GM23338 (cell line): ENCODE measurements around the gene TMEM244. TPM values are rescaled to one million over a fixed set of nuclear protein-coding genes. Genes with fewer than 3 reads are reported as not detected.

Experiments used
- ATAC-seq: fragments of 200-7000 bp; cut with Tn5 transposase; 3 replicates; pipeline ENCODE4 v1.9.1; 2020
- DNase-seq: peaks from one replicate; pipeline ENCODE4 v3.0.0-alpha.2; 2015; ENCODE audit warnings: low spot score
- H2AFZ ChIP-seq: fragments of 200-600 bp; sonication (generic); 2 replicates; pipeline ENCODE4 v1.8.0; 2016; ENCODE audit warnings: antibody characterized with exemption, mild to moderate bottlenecking, moderate library complexity
- H3F3A ChIP-seq: fragments of 200-600 bp; sonication (generic); replicated peaks from 2 replicates; pipeline ENCODE4 v1.8.0; 2017; ENCODE audit warnings: antibody characterized with exemption, mixed run types, low read depth
- H3K27ac ChIP-seq: fragments of 200-600 bp; sonication (generic); 2 replicates; pipeline ENCODE4 v1.6.1; 2016; ENCODE audit warnings: low read depth
- H3K27me3 ChIP-seq: fragments of 200-600 bp; sonication (generic); 2 replicates; pipeline ENCODE4 v1.8.0; 2016; ENCODE audit warnings: mild to moderate bottlenecking, mixed run types, moderate library complexity; ENCODE audit not compliant: insufficient read depth
- H3K36me3 ChIP-seq: fragments of 200-600 bp; sonication (generic); 2 replicates; pipeline ENCODE4 v1.8.0; 2016; ENCODE audit warnings: mild to moderate bottlenecking; ENCODE audit not compliant: insufficient read depth
- H3K4me1 ChIP-seq: fragments of 200-600 bp; sonication (generic); 2 replicates; pipeline ENCODE4 v1.8.0; 2016; ENCODE audit warnings: mild to moderate bottlenecking, moderate library complexity; ENCODE audit not compliant: insufficient read depth
- H3K4me2 ChIP-seq: fragments of 200-600 bp; sonication (generic); 2 replicates; pipeline ENCODE4 v1.7.1; 2017; ENCODE audit warnings: mixed run types
- H3K4me3 ChIP-seq: fragments of 200-600 bp; sonication (generic); 2 replicates; pipeline ENCODE4 v1.6.1; 2016; ENCODE audit warnings: mixed run types
- H3K79me2 ChIP-seq: fragments of 200-600 bp; sonication (generic); replicated peaks from 2 replicates; pipeline ENCODE4 v1.8.0; 2017; ENCODE audit warnings: mild to moderate bottlenecking; ENCODE audit not compliant: insufficient read depth
- H3K9me2 ChIP-seq: fragments of 200-600 bp; sonication (generic); 2 replicates; pipeline ENCODE4 v1.8.0; 2017; ENCODE audit not compliant: insufficient read depth
- H4K20me1 ChIP-seq: fragments of 200-600 bp; sonication (generic); replicated peaks from 2 replicates; pipeline ENCODE4 v1.8.0; 2017; ENCODE audit warnings: mild to moderate bottlenecking; ENCODE audit not compliant: insufficient read depth
- H3K27ac Mint-ChIP-seq: 2 replicates; pipeline ENCODE4 v1.8.0; 2020; ENCODE audit warnings: inconsistent platforms, mild to moderate bottlenecking, moderate library complexity, mixed read lengths
- H3K27me3 Mint-ChIP-seq: 3 replicates; pipeline ENCODE4 v1.8.0; 2022; ENCODE audit warnings: low read depth, mild to moderate bottlenecking, moderate library complexity, mixed read lengths, inconsistent platforms; ENCODE audit not compliant: insufficient read depth, poor library complexity
- H3K36me3 Mint-ChIP-seq: 3 replicates; pipeline ENCODE4 v1.8.0; 2021; ENCODE audit warnings: low read depth, mild to moderate bottlenecking, inconsistent platforms, moderate library complexity, mixed read lengths
- H3K4me1 Mint-ChIP-seq: 3 replicates; pipeline ENCODE4 v1.8.0; 2020; ENCODE audit warnings: mild to moderate bottlenecking, inconsistent platforms, mixed read lengths
- H3K4me3 Mint-ChIP-seq: 3 replicates; pipeline ENCODE4 v1.8.0; 2021; ENCODE audit warnings: moderate library complexity, mild to moderate bottlenecking, inconsistent platforms, mixed read lengths
- H3K9me3 Mint-ChIP-seq: 3 replicates; pipeline ENCODE4 v1.8.0; 2020; ENCODE audit warnings: moderate library complexity, mild to moderate bottlenecking, inconsistent platforms, mixed read lengths
- EZH2 ChIP-seq: fragments of 200-600 bp; sonication (generic); IDR thresholded peaks from one replicate; pipeline ENCODE4 v1.8.0; 2017; ENCODE audit warnings: antibody characterized with exemption, mild to moderate bottlenecking, low read depth; ENCODE audit not compliant: unreplicated experiment
- EZH2phosphoT487 ChIP-seq: fragments of 200-600 bp; sonication (generic); IDR thresholded peaks from one replicate; pipeline ENCODE4 v1.8.1; 2018; ENCODE audit warnings: antibody characterized with exemption; ENCODE audit not compliant: unreplicated experiment
- JUNB ChIP-seq: IDR thresholded peaks from one replicate; pipeline ENCODE4 v1.6.1; 2016; ENCODE audit warnings: antibody characterized with exemption; ENCODE audit not compliant: unreplicated experiment
- NANOG ChIP-seq: IDR thresholded peaks from 2 replicates; pipeline ENCODE4 v1.6.1; 2016; ENCODE audit warnings: antibody characterized with exemption, borderline replicate concordance
- POLR2AphosphoS5 ChIP-seq: IDR thresholded peaks from 2 replicates; pipeline ENCODE4 v1.6.1; 2016; ENCODE audit warnings: antibody characterized with exemption, low read depth
- STAT1 ChIP-seq: IDR thresholded peaks from one replicate; pipeline ENCODE4 v1.6.1; 2016; ENCODE audit warnings: antibody characterized with exemption; ENCODE audit not compliant: unreplicated experiment
- ZNF114 ChIP-seq: fragments of 250-450 bp; sonication (Bioruptor Pico); IDR thresholded peaks from 2 replicates; pipeline ENCODE4 v1.5.0; 2020; ENCODE audit warnings: mild to moderate bottlenecking, moderate library complexity
- ZNF331 ChIP-seq: fragments of 250-450 bp; sonication (Bioruptor Pico); IDR thresholded peaks from 2 replicates; pipeline ENCODE4 v1.5.0; 2020; ENCODE audit warnings: low read depth, mild to moderate bottlenecking, moderate library complexity
- polyA plus RNA-seq: library from polyadenylated mRNA; unstranded; fragments of >200 nt; fragmentation: Nextera tagmentation; extraction: Ambion mirVana; gene quantifications from 2 replicates; pipeline ENCODE4 v1.2.1, GENCODE V29; 2016
- total RNA-seq: library from RNA; depleted of rRNA; stranded (reverse); fragments of >200 nt; shearing (Covaris generic); gene quantifications from 2 replicates; pipeline ENCODE4 v1.2.3, GENCODE V29; 2014
- TF ChIP-seq, protein P1 (sequence below): IDR thresholded peaks from 2 replicates; pipeline ENCODE4 v1.6.1; 2016; ENCODE audit warnings: antibody characterized with exemption
- TF ChIP-seq, protein P2 (sequence below): IDR thresholded peaks from one replicate; pipeline ENCODE4 v1.6.1; 2018; ENCODE audit warnings: antibody characterized with exemption; ENCODE audit not compliant: unreplicated experiment

TMEM244 gene
- total and polyA plus RNA-seq, 2 experiments from 2014 or later: not detected

DNA sequence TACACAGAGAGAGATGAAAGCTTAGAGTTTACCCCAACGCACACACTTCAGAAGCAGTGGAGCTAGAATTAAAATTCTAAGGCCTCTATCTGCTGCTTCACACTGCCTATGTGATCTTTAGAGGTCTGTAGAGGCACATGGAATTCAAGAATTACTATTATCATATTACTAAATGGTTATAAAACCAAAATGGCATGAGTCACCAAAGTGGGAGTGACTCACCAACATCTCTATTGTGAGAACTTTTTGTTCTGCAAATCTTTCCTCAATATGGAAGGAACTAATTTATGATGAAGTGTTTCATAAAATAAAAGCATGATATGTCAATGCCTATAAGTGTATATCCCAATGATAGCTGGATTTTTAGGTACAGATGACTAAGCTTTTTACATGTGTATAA, 28.5 kb upstream of the TMEM244 start:
- TF ChIP-seq ZNF331 (CRISPR knock-in tag) (no peak), NANOG (no peak)
- H3K4me1 Mint-ChIP-seq: no peaks in the 10 kb centered on the region
- H3K9me2 ChIP-seq: peaks cover 8% of the 10 kb centered on the region; the same call in 1 of the 2 replicates
- no peaks in the 10 kb centered on the region for H3K79me2 ChIP-seq
- H3K4me3 ChIP-seq: no peak overlapping the region
- H3K9me3 Mint-ChIP-seq: no peaks in the 10 kb centered on the region
- H3K27me3 Mint-ChIP-seq: no peaks in the 10 kb centered on the region
- no peak for ATAC-seq
- no peaks in the 10 kb centered on the region for H3K27me3 ChIP-seq
- no peak overlapping the region for H3K4me3 Mint-ChIP-seq
- H2AFZ ChIP-seq: no peak overlapping the region
- H3K36me3 Mint-ChIP-seq: no peaks in the 10 kb centered on the region
- no peak overlapping the region for H3K4me2 ChIP-seq
- H3K36me3 ChIP-seq: no peaks in the 10 kb centered on the region
- H4K20me1 ChIP-seq: no peaks in the 10 kb centered on the region
- no peak overlapping the region for H3K27ac Mint-ChIP-seq
- H3K4me1 ChIP-seq: no peaks in the 10 kb centered on the region
- DNase-seq: no peak
- H3F3A ChIP-seq: no peaks in the 10 kb centered on the region
- H3K27ac ChIP-seq: no peak overlapping the region

DNA sequence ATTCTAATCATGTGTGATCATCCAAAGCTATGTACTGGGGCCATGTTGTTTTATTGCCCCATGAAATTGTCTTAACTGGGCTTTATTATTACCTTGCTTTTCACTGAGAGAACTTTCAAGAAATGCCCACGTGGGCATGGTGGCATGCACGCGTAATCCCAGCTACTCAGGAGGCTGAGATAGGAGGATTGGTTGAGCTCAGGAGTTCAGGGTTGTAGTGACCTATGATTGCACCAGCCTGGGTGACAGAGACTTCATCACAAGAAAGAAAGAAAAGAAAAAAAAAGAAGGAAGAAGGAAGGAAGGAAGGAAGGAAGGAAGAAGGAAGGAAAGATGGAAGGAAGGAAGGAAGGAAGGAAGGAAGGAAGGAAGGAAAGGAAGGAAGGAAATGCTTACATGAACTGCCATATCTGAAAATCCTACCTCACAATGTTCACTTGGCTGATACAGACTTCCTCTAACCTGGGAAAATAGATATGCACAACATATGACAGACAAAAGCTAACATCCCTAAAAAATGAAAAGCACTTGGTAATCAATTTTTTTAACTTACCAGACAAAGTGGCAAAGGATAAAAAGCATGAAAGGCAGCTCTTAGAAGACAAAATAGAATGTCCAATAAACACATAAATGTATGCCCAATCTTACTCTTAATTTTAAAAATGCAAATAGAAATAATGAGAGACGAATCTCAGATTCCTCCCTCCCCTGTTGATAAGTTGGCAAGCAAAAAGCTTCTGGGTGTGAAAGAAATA, 25.5 kb upstream of the TMEM244 start:
- no peak overlapping the region for H3K27ac ChIP-seq
- H3K79me2 ChIP-seq: no peaks in the 10 kb centered on the region
- no peaks in the 10 kb centered on the region for H3K36me3 Mint-ChIP-seq
- H3K4me1 Mint-ChIP-seq: no peaks in the 10 kb centered on the region
- no peaks in the 10 kb centered on the region for H4K20me1 ChIP-seq
- H2AFZ ChIP-seq: no peak overlapping the region
- H3K4me3 Mint-ChIP-seq: no peak overlapping the region
- H3F3A ChIP-seq: no peaks in the 10 kb centered on the region
- H3K4me1 ChIP-seq: no peaks in the 10 kb centered on the region
- H3K4me2 ChIP-seq: no peak overlapping the region
- no peak overlapping the region for H3K27ac Mint-ChIP-seq
- peaks cover 8% of the 10 kb centered on the region; the same call in 1 of the 2 replicates for H3K9me2 ChIP-seq
- H3K4me3 ChIP-seq: no peak overlapping the region
- peaks cover 3% of the 10 kb centered on the region for H3K27me3 Mint-ChIP-seq
- no peak for ATAC-seq
- TF ChIP-seq ZNF114 (no peak), EZH2phosphoT487 (no peak), NANOG (no peak)
- H3K36me3 ChIP-seq: no peaks in the 10 kb centered on the region
- no peak for DNase-seq
- H3K9me3 Mint-ChIP-seq: peaks cover 9% of the 10 kb centered on the region; the same call in 2 of the 3 replicates
- no peaks in the 10 kb centered on the region for H3K27me3 ChIP-seq

DNA sequence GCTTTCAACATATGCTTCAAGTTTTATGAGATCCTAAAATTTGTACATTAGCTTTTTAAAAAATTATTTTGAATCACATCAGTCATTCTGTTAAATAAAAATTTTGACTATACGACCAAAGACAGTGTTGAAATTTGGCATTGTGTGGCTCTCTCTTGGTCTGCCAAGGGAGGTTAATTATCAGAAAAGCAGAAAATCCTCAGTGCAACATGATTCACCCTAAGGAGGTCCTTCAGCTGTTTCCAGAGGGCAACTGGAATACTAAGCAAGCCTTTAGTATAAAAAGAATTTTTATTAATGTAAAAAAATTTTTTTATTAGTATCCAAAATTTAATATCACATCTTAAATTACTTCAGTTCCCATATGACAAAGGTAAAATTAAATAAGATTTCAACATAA, 23.1 kb upstream of the TMEM244 start:
- H4K20me1 ChIP-seq: no peaks in the 10 kb centered on the region
- TF ChIP-seq ZNF331 (CRISPR knock-in tag): no peak
- no peaks in the 10 kb centered on the region for H3K79me2 ChIP-seq
- H3K4me1 ChIP-seq: no peaks in the 10 kb centered on the region
- DNase-seq: no peak
- no peak overlapping the region for H3K4me3 ChIP-seq
- no peaks in the 10 kb centered on the region for H3K9me2 ChIP-seq
- Mint-ChIP-seq H3K4me1 (no peaks in the 10 kb centered on the region), H3K9me3 (peaks cover 18% of the 10 kb centered on the region), H3K27me3 (peaks cover 3% of the 10 kb centered on the region), H3K36me3 (peaks cover 3% of the 10 kb centered on the region; the same call in 1 of the 3 replicates), H3K27ac (no peak overlapping the region), H3K4me3 (no peak overlapping the region)
- no peak overlapping the region for H2AFZ ChIP-seq
- no peak overlapping the region for H3K4me2 ChIP-seq
- H3K27me3 ChIP-seq: no peaks in the 10 kb centered on the region
- no peak overlapping the region for H3K27ac ChIP-seq
- H3K36me3 ChIP-seq: no peaks in the 10 kb centered on the region
- no peak for ATAC-seq
- no peaks in the 10 kb centered on the region for H3F3A ChIP-seq

DNA sequence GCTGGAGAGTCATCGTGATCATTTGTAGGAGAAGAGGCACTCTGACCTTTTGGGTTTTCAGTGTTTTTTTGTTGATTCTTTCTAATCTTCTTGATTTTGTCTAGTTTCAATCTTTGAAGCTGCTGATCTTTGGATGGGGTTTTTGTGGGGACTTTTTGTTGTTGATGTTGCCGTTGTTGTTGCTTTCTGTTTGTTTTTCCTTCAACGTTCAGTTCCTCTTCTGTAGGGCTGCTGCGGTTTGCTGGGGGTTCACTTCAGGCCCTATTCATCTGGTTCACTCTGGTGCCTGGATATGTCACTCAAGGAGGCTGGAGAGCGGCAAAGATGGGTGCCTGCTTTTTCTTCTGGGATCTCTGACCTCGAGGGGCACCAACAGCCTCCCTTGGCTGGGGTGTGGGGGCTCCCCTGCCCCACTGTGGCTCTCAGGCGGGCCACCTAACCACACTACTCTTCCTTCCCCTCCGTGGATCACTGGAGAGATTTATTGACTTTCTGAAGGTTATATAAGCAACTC, 21.5 kb upstream of the TMEM244 start:
- Histone ChIP-seq H3K36me3 (no peaks in the 10 kb centered on the region; the same call in 1 of the 2 replicates), H3K4me3 (no peak overlapping the region), H3K9me2 (no peaks in the 10 kb centered on the region), H3K4me1 (no peaks in the 10 kb centered on the region), H3K27me3 (no peaks in the 10 kb centered on the region), H4K20me1 (no peaks in the 10 kb centered on the region), H2AFZ (no peak overlapping the region), H3F3A (no peaks in the 10 kb centered on the region), H3K4me2 (no peak overlapping the region), H3K27ac (no peak overlapping the region), H3K79me2 (no peaks in the 10 kb centered on the region)
- no peak for DNase-seq
- H3K4me1 Mint-ChIP-seq: no peaks in the 10 kb centered on the region
- no peak for ATAC-seq
- no peak overlapping the region for H3K27ac Mint-ChIP-seq
- peaks cover 28% of the 10 kb centered on the region for H3K9me3 Mint-ChIP-seq
- peaks cover 6% of the 10 kb centered on the region; the same call in 1 of the 3 replicates for H3K36me3 Mint-ChIP-seq
- H3K4me3 Mint-ChIP-seq: no peak overlapping the region
- peaks cover 3% of the 10 kb centered on the region for H3K27me3 Mint-ChIP-seq
- no peak for TF ChIP-seq EZH2
- TF ChIP-seq ZNF114: no peak
- no peak for TF ChIP-seq NANOG
- no peak for TF ChIP-seq STAT1
- TF ChIP-seq, protein P1, sequence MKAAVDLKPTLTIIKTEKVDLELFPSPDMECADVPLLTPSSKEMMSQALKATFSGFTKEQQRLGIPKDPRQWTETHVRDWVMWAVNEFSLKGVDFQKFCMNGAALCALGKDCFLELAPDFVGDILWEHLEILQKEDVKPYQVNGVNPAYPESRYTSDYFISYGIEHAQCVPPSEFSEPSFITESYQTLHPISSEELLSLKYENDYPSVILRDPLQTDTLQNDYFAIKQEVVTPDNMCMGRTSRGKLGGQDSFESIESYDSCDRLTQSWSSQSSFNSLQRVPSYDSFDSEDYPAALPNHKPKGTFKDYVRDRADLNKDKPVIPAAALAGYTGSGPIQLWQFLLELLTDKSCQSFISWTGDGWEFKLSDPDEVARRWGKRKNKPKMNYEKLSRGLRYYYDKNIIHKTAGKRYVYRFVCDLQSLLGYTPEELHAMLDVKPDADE: no peak
- no peak for TF ChIP-seq POLR2AphosphoS5
- TF ChIP-seq JUNB: no peak
- TF ChIP-seq, protein P2, sequence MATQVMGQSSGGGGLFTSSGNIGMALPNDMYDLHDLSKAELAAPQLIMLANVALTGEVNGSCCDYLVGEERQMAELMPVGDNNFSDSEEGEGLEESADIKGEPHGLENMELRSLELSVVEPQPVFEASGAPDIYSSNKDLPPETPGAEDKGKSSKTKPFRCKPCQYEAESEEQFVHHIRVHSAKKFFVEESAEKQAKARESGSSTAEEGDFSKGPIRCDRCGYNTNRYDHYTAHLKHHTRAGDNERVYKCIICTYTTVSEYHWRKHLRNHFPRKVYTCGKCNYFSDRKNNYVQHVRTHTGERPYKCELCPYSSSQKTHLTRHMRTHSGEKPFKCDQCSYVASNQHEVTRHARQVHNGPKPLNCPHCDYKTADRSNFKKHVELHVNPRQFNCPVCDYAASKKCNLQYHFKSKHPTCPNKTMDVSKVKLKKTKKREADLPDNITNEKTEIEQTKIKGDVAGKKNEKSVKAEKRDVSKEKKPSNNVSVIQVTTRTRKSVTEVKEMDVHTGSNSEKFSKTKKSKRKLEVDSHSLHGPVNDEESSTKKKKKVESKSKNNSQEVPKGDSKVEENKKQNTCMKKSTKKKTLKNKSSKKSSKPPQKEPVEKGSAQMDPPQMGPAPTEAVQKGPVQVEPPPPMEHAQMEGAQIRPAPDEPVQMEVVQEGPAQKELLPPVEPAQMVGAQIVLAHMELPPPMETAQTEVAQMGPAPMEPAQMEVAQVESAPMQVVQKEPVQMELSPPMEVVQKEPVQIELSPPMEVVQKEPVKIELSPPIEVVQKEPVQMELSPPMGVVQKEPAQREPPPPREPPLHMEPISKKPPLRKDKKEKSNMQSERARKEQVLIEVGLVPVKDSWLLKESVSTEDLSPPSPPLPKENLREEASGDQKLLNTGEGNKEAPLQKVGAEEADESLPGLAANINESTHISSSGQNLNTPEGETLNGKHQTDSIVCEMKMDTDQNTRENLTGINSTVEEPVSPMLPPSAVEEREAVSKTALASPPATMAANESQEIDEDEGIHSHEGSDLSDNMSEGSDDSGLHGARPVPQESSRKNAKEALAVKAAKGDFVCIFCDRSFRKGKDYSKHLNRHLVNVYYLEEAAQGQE: no peak
